Right kidney (tissue), 1 donor: ENCODE data around the gene RBM45.

Experiments used
- DNase-seq: peaks from one replicate; pipeline ENCODE4 v3.0.0-alpha.2; 2016

Gene RBM45

GRCh38 chr2:178157574-178157973, 45.3 kb downstream of the RBM45 start:
- no peak for DNase-seq

- DNase-seq = no peak
Observed at GRCh38 chr2:178159966-178160365, 47.7 kb downstream of the RBM45 start.

DNA sequence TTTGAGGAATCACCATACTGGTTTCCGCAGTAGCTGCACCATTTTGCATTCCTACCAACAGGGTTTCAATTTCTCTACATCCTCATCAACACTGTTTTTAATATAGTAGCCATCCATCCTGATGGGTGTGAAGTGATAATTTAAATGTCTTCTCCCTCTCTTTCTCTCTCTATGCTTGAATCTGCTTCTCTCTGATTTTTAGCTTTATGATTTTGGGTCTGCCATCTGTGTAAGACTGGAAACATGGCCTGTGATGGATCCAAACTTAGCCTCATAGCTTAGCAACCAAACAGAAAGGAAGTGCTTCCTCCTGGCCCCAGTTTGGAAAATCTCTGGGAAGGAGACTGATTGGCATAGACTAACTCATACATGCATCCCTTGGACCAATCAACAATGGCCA, 48.4 kb downstream of the RBM45 start:
- no peak for DNase-seq

GRCh38 chr2:178163395-178163794, 51.2 kb downstream of the RBM45 start:
- no peak for DNase-seq

DNA sequence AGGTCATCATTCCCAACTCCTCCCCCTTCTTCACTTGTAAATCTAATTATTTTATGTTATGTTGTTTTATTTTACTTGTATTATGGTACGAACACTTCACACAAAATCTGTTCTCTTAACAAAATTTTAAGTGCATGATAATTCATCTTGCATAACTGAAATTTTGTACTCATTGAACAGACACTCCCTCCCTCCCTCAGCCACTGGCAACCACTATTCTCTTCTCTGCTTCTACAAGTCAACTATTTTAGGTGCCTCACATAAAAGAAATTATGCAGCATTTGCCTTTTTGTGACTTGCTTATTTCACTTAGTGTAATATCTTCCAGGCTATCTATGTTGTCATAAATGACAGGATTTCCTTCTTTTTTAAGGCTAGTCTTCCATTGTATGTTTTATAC, 51.7 kb downstream of the RBM45 start:
- no peak for DNase-seq

DNA sequence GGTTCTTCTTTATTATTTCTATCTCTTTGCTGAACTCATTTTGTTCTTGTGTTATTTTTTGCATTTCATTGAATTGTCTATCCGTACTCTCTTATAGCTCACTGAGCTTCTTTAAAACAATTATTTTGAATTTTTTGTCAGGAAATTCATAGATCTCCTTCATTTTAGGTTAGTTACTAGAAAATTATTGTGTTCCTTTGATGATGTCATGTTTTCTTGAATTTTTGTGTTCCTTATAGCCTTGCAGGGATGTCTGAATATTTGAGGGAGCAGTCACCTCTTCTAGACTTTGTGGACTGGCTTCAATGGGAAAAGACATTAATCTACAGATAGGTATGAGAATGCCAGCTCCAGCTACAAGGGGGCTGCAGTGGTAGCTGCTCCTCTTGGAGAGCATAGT, 61.4 kb downstream of the RBM45 start:
- DNase-seq = no peak

GRCh38 chr2:178177066-178177679, 64.9 kb downstream of the RBM45 start:
- no peak for DNase-seq
